ENCODE measurements around the gene ZFAND3. TPM values are rescaled to one million over a fixed set of nuclear protein-coding genes. Genes with fewer than 3 reads are reported as not detected.
"Not testable (repeated sequence)": the region's sequence is repeated elsewhere in the genome, so short reads cannot be mapped to it uniquely, and the experiment has no call there.

Gene ZFAND3
- total RNA-seq, 1 experiment from 2014 or later = 64.0 TPM

GRCh38 chr6:38043259-38043753, 223.8 kb downstream of the ZFAND3 start:
- no peak overlapping the region for H3K27ac ChIP-seq (ENCODE audit: low read depth, low read length, poor library complexity, severe bottlenecking)
- H3K9me3 ChIP-seq (ENCODE audit: low read depth, low read length, poor library complexity, severe bottlenecking) = no peaks in the 10 kb centered on the region
- no TSS peak for BruUV-seq (replicated peaks)
- POLR2A ChIA-PET (ENCODE audit: low non-redundant PET) = no interaction called here
- H3K4me3 ChIP-seq (ENCODE audit: low read depth, low read length, poor library complexity, severe bottlenecking) = no peak overlapping the region
- DNase-seq (ENCODE audit: low spot score) = no peak
- intact Hi-C loops (cut with micrococcal nuclease; ENCODE audit: unreplicated experiment) = no loop called here
- CTCF ChIA-PET = no interaction called here
- peaks cover 8% of the 10 kb centered on the region for H3K4me1 ChIP-seq (ENCODE audit: insufficient read depth, low read length, poor library complexity, severe bottlenecking)
- H3K27me3 ChIP-seq (replicated peaks; ENCODE audit: insufficient read depth, low read depth, low read length, poor library complexity) = no peaks in the 10 kb centered on the region
- H3K36me3 ChIP-seq (ENCODE audit: insufficient read depth, low read length, poor library complexity, severe bottlenecking) = no peaks in the 10 kb centered on the region
- no peak for TF ChIP-seq EZH2 (IDR thresholded peaks at IDR 0.05; ENCODE audit: borderline replicate concordance, low read depth, low read length, poor library complexity, severe bottlenecking)
- TF ChIP-seq CTCF (conservative IDR thresholded peaks at IDR 0.05; ENCODE audit: low read depth, low read length) = no peak

GRCh38 chr6:38045701-38046305, 226.3 kb downstream of the ZFAND3 start:
- Histone ChIP-seq H3K4me1 (ENCODE audit: insufficient read depth, low read length, poor library complexity, severe bottlenecking) (peaks cover 8% of the 10 kb centered on the region), H3K9me3 (ENCODE audit: low read depth, low read length, poor library complexity, severe bottlenecking) (no peaks in the 10 kb centered on the region), H3K27me3 (replicated peaks; ENCODE audit: insufficient read depth, low read depth, low read length, poor library complexity) (no peaks in the 10 kb centered on the region), H3K4me3 (ENCODE audit: low read depth, low read length, poor library complexity, severe bottlenecking) (no peak overlapping the region), H3K27ac (ENCODE audit: low read depth, low read length, poor library complexity, severe bottlenecking) (no peak overlapping the region), H3K36me3 (ENCODE audit: insufficient read depth, low read length, poor library complexity, severe bottlenecking) (no peaks in the 10 kb centered on the region)
- no TSS peak for BruUV-seq (replicated peaks)
- intact Hi-C loops (cut with micrococcal nuclease; ENCODE audit: unreplicated experiment) = no loop called here
- ChIA-PET POLR2A (ENCODE audit: low non-redundant PET) (no interaction called here), CTCF (no interaction called here)
- no peak for DNase-seq (ENCODE audit: low spot score)
- TF ChIP-seq CTCF (conservative IDR thresholded peaks at IDR 0.05; ENCODE audit: low read depth, low read length) (no peak), EZH2 (IDR thresholded peaks at IDR 0.05; ENCODE audit: borderline replicate concordance, low read depth, low read length, poor library complexity, severe bottlenecking) (no peak)

GRCh38 chr6:38047562-38047961, 228.0 kb downstream of the ZFAND3 start:
- DNase-seq (ENCODE audit: low spot score) = no peak
- Histone ChIP-seq H3K4me1 (ENCODE audit: insufficient read depth, low read length, poor library complexity, severe bottlenecking) (peaks cover 8% of the 10 kb centered on the region), H3K36me3 (ENCODE audit: insufficient read depth, low read length, poor library complexity, severe bottlenecking) (no peaks in the 10 kb centered on the region), H3K27me3 (replicated peaks; ENCODE audit: insufficient read depth, low read depth, low read length, poor library complexity) (no peaks in the 10 kb centered on the region), H3K9me3 (ENCODE audit: low read depth, low read length, poor library complexity, severe bottlenecking) (no peaks in the 10 kb centered on the region), H3K27ac (ENCODE audit: low read depth, low read length, poor library complexity, severe bottlenecking) (no peak overlapping the region), H3K4me3 (ENCODE audit: low read depth, low read length, poor library complexity, severe bottlenecking) (no peak overlapping the region)
- CTCF ChIA-PET = no interaction called here
- BruUV-seq (replicated peaks) = no TSS peak
- intact Hi-C loops (cut with micrococcal nuclease; ENCODE audit: unreplicated experiment) = no loop called here
- no peak for TF ChIP-seq EZH2 (IDR thresholded peaks at IDR 0.05; ENCODE audit: borderline replicate concordance, low read depth, low read length, poor library complexity, severe bottlenecking)
- no peak for TF ChIP-seq CTCF (conservative IDR thresholded peaks at IDR 0.05; ENCODE audit: low read depth, low read length)
- POLR2A ChIA-PET (ENCODE audit: low non-redundant PET) = no interaction called here

GRCh38 chr6:38049861-38050397, 230.4 kb downstream of the ZFAND3 start:
- H3K9me3 ChIP-seq (ENCODE audit: low read depth, low read length, poor library complexity, severe bottlenecking); H3K36me3 ChIP-seq (ENCODE audit: insufficient read depth, low read length, poor library complexity, severe bottlenecking); H3K4me3 ChIP-seq (ENCODE audit: low read depth, low read length, poor library complexity, severe bottlenecking); intact Hi-C loops (cut with micrococcal nuclease; ENCODE audit: unreplicated experiment); DNase-seq (ENCODE audit: low spot score); H3K27me3 ChIP-seq (replicated peaks; ENCODE audit: insufficient read depth, low read depth, low read length, poor library complexity); POLR2A ChIA-PET (ENCODE audit: low non-redundant PET); BruUV-seq (replicated peaks); H3K27ac ChIP-seq (ENCODE audit: low read depth, low read length, poor library complexity, severe bottlenecking); H3K4me1 ChIP-seq (ENCODE audit: insufficient read depth, low read length, poor library complexity, severe bottlenecking); CTCF ChIA-PET: not testable (repeated sequence)
